ENCODE data around the gene KCNH3. TPM values are rescaled to one million over a fixed set of nuclear protein-coding genes. Genes with fewer than 3 reads are reported as not detected.
A peak's percentile ranks its signal among the peaks of the same experiment; 100 is the strongest.

Gene KCNH3
- total RNA-seq, 1 experiment from 2014 or later, result 3.6 TPM

DNA sequence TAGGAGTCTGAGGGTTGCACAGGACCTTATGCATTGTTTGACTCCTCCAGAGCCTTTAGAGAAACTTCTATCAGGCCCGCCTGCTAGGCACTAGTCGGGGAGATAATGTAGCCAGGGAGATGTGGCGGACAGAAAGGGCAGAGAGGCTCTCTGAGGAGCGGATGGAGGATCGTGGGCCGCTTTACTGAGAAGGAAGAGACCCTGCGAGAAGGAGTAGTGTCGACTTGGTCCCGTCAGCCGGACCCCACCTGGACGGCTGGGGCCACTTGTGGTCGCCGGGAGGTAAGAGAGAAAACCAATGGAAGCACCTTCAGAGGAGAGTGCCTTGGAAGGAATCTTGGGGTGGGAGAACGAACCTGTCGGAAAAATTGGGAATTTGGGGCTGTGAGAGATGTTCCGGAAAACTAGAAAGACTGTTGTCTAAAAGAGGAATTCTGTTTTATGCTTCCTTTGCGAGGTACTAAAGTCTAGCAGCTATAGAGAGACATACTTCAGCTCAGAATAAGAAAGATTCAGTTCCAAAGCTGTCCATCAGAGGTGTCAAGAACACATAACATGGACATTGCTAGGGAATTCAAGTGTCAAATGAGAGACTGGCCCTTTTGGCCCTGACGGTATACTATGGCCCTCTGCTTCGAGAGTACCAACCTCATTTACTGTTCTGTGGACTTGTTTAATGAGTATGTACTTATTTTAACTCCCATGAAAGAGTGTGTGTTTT lies 29.8 kb downstream of the KCNH3 start:
- DNase-seq (ENCODE audit: low read depth), result peak; percentile 15
- in situ Hi-C loops (cut with HindIII; ENCODE audit: low pct_unique_long_range_greater_than_20kb, low sequenced_read_pairs), result no loop called here

DNA sequence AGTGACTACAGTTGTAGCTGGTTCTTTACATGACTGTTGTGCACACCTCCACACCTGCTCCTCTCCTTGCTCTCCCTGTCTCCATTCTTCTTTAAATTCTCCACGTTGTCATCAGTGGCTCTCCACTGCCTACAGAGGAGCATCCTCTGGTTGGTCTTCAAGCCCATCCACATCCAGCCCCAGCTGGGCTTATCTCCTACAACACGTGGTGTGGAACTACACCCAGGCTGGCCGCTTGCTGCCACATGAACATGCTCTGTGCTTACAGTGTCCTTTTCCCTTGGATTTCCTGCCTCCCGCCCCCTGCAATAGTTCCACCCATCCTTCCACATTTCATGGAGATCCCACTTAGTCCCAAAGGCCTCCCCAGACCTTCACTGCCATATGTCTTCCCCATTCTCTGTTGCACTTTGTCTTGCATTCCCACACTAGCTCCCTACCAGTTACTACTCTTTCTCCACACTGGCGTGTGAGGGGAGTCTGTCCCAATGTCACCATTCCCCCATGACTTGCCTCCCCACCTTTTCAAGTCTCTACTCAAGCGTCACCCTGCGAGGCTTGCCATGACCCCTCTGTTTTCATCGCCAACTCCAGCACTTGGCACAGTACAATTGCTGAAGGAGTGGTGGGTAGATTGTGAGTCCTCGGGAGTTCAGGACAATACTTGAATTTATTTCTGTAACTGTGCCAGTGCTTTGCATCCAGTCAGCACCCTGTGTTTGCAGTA lies 38.9 kb downstream of the KCNH3 start:
- DNase-seq (ENCODE audit: low read depth), result no peak
- in situ Hi-C loops (cut with HindIII; ENCODE audit: low pct_unique_long_range_greater_than_20kb, low sequenced_read_pairs), result no loop called here

DNA sequence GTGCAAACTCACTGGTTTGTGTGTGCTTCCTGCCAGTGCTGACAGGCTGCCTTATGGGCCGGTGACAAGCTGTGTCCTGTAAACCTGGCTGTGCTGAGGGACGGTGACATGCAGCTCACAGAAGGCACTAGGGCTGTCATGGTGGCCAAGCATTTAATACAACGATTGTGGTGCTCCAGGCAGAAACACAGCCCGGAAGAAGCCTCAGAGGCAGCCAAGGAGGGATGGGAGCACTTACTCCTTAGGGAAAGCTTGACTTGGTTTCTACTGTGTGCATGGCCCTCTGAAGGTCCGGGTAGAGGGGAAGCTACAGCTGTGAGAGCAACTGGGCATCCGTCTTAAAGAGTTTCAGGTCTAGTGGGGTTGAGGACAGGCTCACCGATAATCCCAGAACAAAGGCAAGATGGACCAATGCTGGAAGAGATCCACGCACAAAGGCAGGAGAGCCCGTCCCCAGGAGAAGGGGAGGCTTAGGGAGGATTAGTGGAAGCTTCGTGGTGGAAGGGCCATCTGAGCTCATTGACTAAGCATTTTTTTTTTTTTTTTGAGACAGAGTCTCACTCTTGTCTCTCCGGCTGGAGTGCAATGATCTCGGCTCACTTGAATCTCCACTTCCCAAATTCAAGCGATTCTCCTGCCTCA lies 39.8 kb downstream of the KCNH3 start:
- DNase-seq (ENCODE audit: low read depth), result no peak
- in situ Hi-C loops (cut with HindIII; ENCODE audit: low pct_unique_long_range_greater_than_20kb, low sequenced_read_pairs), result no loop called here

DNA sequence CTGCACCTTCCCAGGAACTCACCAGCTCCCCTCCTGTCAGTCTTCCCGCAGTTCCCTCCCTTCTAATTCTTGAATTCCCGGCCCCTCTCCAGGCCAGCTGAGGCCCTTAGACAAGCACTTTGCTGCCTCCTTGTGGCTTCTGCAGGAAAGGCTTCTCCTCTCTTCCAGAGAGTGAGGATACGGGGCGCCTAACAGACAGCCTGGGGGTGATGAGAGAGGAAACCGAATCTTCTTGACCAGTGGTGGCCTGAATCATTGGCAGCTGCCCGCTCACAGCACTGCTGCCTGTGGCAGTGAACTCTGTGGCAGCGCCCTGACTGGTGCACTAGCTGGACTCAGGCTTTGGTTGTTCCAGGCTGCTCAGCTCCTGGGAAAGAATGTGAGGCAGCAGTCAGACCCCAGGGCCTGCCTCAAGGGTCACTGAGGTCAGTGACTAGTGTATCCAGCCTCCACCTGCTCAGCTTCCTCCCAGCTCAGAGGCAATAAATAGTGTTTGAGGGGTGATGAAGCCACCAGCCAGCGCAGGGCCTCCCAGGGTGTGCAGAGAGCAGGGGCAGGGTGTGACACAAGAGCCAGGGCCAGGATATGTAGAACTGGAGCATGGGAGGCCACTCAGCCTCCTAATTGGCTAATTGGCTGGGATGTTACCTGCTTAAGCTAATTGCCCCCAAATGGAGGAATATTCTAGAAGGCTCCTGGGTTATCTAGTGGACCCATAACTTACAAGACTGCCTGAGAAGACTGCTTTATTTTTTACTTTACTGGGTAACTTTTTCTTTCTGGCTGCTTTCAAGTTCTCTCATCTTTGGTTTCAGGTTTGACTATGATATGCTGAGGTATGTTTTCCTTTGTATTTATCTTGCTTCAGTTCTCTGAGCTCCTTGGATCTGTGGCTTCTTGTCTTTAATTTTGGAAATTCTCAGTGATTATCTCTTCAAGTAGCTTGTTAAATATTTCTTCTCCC lies 42.0 kb downstream of the KCNH3 start:
- in situ Hi-C loops (cut with HindIII; ENCODE audit: low pct_unique_long_range_greater_than_20kb, low sequenced_read_pairs), result no loop called here
- peak; percentile 87 for DNase-seq (ENCODE audit: low read depth)

DNA sequence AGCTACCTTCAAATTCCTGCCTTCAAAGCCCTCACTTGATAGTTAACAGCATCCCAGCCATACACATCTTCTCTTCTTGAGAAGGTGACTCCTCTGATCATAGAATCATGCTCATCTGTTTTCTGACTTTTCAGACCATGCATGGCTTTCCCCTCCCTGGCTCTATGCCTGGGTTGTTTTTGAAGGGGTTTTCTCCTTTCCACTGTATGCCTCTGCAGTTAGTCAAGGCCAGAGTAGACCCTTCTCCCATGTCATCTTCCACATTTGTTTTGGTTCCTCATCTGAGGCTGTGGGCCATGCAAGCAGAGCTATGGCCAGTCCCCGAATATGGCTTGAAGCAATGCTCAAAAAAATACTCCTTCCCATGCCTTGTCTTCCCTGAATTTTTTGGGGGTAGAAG lies 43.4 kb downstream of the KCNH3 start:
- in situ Hi-C loops (cut with HindIII; ENCODE audit: low pct_unique_long_range_greater_than_20kb, low sequenced_read_pairs), result no loop called here
- no peak for DNase-seq (ENCODE audit: low read depth)

DNA sequence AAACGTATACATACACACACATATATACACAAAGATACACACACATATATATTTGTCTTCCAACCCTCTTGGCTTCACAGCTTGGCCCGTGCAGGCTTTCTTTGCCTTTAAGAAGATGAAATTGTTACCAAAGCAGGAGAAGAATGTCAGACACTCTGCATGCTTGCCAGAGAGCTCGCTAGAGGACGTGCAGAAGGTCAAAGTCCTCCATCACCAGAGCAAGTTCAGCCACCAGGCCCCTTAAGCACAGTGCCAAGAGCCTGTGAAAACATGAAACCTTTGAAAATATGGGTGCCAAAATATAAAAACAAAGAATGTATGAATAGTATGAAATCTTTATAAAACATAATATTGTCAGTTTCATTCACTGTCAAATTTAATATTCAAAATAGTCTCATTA lies 44.0 kb downstream of the KCNH3 start:
- in situ Hi-C loops (cut with HindIII; ENCODE audit: low pct_unique_long_range_greater_than_20kb, low sequenced_read_pairs), result no loop called here
- DNase-seq (ENCODE audit: low read depth), result no peak

DNA sequence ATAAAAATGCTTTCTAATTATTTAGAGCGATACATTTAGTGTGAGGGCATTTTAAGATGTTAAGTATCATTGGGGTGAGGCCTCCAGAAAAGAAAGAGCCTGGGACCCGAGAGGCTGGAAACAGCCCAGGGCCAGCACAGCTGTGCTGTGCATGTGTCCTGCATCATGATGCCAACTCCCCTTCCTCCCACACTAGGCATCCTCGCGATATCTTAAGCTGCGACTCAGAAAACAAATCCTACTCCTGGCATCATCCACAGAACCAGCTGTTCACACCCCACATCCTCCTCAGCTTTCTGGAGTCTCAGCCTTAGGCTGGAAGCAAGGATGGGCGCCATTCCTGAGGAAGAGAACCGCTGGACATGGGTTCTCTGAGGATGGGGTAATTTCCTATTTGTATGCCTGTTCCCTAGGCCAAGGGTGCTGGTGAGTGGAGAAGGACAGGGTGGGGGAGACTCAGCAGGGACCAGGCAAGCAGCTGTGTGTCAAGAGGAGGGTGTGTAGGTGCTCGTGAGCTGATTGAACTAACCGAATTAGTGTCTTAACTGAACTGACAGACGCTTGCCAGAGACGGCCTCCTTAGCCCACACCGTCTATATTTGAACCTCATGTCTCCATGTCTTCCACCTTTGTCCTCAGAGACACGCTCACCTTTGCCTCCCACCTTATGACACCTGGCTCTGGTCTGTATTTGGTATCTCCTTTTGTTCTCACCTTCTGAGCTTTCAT lies 44.7 kb downstream of the KCNH3 start:
- DNase-seq (ENCODE audit: low read depth), result no peak
- in situ Hi-C loops (cut with HindIII; ENCODE audit: low pct_unique_long_range_greater_than_20kb, low sequenced_read_pairs), result no loop called here

DNA sequence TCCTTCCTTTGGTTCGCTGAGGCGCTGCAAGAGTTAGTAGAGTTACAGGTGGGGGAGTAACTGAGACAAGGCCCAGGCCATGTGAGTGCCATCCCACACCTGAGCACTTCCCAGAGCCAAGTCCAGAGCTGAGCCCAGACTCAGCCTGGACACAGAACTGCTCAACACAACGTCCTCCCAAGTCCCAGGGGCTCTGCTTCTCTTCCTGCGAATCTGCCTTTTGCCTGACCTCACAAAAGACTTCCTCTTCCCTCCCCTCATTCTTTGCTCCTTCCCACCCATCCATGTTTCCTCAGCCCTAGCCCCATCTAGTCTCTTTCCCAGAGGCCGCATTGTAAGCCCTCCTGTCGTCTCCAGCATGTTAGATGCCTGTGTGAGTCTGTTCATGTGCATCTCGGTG lies 45.8 kb downstream of the KCNH3 start:
- in situ Hi-C loops (cut with HindIII; ENCODE audit: low pct_unique_long_range_greater_than_20kb, low sequenced_read_pairs), result no loop called here
- DNase-seq (ENCODE audit: low read depth), result no peak

DNA sequence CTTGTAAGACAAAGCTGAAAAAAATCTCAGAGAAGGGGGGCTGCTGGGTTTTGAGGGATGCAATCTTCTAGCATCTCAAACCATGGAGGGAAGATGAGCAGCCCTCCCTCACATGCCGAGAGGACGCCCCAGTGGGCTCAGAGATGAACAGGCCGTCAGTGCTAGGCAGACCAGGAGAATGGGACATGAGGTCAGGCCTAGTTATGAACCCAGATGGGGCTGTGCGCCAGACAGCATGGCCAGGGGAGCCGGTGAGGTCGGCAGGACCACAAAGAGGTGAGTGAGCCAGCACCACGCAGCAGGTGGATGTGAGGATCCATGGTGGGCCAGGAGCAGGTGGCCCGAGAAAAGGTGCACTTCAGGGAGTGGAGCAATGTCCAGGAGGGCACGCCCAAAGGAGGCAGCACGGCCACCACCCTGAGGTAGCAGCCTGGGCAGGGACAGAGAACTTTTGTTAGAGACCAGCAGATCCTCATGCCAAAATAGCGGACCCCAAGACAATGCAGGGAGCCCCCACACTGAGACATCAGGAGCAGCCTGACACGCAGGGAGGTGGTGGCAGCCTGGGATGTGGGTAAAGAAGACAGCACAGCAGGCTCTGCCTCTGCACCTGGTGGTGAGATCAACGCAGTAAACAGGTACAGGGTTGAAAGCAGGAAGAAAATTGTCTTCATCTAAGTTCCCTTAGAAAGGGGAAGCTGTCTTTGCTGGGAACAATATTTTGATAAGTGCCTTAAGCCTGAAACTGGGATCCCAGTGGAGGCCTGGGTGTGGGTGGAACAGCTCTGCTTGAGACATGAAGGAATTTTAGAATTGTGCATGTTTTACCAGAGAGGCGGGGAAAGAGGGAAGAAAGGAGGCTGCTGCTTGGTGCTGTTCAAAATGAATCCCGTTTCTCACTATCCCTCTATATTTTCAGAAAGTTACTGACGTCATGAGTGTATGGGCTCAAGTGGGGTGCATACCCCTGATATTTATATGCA lies 46.9 kb downstream of the KCNH3 start:
- no peak for DNase-seq (ENCODE audit: low read depth)
- in situ Hi-C loops (cut with HindIII; ENCODE audit: low pct_unique_long_range_greater_than_20kb, low sequenced_read_pairs), result no loop called here

DNA sequence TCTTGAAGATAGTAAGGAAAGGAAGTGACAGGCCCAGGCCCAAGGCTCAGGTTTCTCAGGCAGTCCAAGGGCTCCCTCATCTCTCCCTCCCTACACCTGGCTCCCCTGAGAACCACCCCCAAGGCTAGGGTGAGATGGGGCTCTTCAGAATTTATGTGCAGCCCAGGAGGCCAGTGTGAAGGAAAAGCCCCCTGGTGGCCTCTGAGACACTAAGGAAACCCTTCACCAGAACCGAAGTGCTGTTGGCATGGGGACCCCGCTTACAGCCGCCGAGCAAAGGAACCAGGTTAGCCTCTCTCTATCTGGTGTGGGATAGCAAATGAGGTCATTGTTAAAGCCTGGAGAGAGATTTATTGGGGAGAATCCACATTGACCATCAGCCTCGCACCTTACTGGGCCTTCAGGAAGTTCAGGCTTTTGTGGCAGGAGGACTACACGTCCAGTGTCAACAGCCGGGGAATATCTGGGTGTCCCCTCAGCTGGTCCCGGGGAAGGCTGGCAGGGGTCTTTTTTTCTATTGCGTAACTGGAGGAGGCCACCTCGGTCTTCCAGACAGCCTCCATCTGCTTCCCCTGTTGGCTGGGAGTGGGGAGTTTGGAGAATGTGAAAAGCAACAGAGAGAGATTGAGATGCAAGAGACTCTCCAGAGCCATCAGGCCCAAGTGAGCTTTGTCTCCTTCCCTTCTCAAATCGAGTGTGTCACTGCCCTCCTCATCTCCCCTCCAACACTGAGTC lies 48.5 kb downstream of the KCNH3 start:
- DNase-seq (ENCODE audit: low read depth), result no peak
- in situ Hi-C loops (cut with HindIII; ENCODE audit: low pct_unique_long_range_greater_than_20kb, low sequenced_read_pairs), result no loop called here

DNA sequence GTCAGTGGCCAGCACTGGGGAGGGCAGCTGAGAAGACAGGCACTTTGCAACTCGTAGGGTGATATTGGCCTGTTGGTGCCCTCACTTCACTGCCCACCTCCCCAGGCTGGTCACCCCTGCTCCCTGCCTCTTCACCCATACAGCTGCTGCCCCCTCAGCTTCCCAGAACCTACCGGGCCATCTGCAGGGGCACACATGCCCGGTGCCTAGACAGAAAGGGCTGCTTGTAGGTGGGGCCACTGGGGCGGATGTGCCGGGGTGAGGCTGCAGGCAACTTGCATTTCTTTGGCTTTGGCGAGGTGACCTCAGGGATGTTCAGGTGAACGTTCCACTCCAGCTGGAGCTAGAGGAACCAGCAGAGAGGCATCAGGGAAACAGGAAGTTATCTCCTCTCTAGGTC lies 49.5 kb downstream of the KCNH3 start:
- in situ Hi-C loops (cut with HindIII; ENCODE audit: low pct_unique_long_range_greater_than_20kb, low sequenced_read_pairs), result no loop called here
- DNase-seq (ENCODE audit: low read depth), result no peak

DNA sequence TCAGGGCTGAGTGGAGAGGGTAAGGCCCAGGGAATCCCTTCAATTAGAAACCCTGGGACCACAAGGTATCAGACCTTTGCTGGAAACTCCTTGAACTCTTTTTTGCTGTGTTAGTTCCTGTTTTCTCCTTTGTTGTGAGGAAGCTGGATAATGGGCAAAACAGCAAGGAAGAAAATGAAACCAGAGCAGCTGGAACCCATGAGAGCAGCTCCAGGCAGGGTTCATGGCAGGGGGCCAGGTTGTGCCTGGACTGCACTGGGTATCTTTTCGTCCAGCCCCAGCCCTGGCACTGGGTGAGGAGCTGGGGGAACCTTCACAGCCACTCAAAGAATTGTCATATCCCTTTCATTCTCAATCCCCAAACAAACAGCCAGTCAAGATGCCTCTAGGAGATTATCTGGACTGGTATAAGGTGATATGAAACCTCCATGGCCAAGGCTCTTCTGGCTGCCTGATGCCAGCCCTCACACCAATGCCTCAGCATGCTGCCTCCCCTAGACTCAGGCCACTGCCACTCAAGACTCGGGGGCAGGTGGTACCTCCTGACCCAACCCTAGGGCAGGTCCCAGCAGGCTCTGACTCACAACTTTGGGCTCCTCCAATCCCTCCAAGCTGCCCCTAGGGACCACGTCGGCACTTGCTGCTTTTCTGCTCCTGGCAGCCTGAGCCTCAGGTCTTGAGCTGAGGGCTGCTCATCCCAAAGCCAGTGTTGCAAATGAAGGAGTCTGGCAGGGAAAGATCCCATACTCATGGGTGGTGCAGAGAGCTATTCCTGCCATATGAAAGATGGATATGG lies 50.1 kb downstream of the KCNH3 start:
- no peak for DNase-seq (ENCODE audit: low read depth)
- in situ Hi-C loops (cut with HindIII; ENCODE audit: low pct_unique_long_range_greater_than_20kb, low sequenced_read_pairs), result no loop called here

DNA sequence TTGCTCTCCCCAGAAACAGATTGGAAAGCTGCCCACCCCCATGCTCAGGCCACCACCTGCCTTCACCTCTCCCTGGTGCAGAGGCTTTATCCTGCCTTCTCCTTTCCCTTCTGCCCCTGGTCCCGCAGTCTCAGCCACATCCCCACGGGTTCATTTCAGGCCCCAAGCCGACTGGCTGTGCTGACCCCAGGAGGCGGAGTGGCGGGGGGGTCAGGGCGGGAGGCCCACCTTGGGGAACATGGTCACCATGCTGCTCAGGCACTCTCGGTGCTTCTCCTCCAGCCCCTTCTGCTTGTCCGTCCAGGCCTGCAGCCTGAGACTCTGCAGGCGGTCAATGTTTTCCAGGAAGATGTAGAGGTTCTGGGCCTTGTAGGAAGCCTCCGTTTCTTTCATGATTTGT lies 59.7 kb downstream of the KCNH3 start:
- no peak for DNase-seq (ENCODE audit: low read depth)
- in situ Hi-C loops (cut with HindIII; ENCODE audit: low pct_unique_long_range_greater_than_20kb, low sequenced_read_pairs), result no loop called here

DNA sequence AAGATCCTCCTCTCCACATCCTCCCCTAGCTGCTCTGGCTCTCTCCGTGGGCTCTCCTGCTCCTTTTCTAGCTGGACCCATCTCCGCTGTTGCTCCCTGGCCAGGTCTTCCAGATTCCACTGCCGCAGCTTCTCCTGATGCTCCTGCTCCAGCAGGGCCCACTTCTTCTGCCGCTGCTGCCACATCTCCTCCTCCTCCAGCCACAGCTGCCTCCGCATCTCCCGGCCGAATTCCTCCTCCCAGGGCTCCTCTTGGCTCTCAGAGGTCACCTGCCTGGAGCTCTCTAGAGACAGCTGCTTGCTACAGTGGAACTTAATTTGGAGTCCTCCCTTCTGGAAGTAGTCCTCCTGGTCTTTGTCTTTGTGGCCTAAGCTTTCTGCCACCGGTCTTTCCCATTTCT lies 61.1 kb downstream of the KCNH3 start:
- no peak for DNase-seq (ENCODE audit: low read depth)
- in situ Hi-C loops (cut with HindIII; ENCODE audit: low pct_unique_long_range_greater_than_20kb, low sequenced_read_pairs), result no loop called here

DNA sequence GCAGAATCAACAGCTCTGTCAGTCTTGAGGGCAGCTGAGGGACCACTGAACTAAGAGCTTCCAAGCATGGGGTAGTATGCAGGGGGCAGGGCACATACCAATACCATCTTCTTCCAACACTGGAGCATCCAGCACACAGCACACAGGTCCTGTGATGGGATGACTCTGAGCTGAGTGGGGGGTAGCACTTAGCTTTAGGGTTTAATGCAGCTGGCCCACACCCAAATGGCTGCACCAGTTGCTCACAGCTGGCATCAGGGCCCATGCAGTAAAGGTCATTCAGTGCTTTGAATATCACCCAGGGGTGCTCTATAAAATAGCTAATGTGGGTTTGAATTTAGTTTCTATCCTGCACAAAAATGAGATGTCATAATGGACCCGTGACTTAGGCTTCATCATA lies 64.9 kb downstream of the KCNH3 start:
- in situ Hi-C loops (cut with HindIII; ENCODE audit: low pct_unique_long_range_greater_than_20kb, low sequenced_read_pairs), result no loop called here

DNA sequence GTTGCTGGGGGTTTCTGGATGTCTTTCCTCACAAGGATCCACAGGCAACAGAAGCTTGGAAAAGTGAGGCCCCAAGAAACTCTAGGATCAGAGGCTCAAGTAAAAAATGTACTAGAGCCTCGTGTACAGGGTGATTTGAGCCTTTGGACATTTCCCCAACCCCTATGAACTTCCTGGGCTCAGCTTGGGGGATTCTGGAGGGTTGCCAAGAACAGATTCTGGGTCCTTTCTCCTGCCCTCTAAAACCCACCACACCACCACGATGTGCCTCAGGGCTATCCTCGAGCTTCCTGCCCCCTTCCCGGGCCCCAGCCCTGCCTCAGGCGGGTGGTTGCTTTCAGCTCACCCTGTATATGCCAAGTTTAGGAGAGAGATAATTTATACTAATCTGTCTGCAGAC lies 66.0 kb downstream of the KCNH3 start:
- in situ Hi-C loops (cut with HindIII; ENCODE audit: low pct_unique_long_range_greater_than_20kb, low sequenced_read_pairs), result no loop called here
- no peak for DNase-seq (ENCODE audit: low read depth)

More for the DNA sequence above, 64.9 kb downstream of the KCNH3 start:
- no peak for DNase-seq (ENCODE audit: low read depth)

Measured in Caki2 (cell line).